ENCODE measurements around the gene NPAS3.
A peak's percentile ranks its signal among the peaks of the same experiment; 100 is the strongest.

Gene NPAS3

DNA sequence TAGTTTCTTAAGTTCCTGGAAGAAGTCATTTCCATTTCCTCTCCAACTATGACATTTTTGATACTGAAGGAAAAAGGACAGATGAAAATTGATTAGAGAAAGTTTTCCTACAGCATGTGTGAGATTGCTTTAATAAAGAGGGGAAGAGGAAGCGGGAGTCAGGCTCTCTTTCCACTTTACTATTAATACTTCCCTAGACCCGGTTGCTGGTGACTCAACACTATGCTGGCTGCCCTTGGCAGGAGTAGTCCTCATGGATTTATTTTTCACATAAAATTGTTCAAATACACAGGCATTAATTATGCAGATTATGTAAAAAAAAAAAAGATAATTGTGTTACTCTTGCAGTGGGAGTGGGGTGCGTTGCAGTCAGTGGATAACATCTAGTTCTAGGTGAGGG is 718.8 kb downstream of the NPAS3 start:
- no peak for DNase-seq

DNA sequence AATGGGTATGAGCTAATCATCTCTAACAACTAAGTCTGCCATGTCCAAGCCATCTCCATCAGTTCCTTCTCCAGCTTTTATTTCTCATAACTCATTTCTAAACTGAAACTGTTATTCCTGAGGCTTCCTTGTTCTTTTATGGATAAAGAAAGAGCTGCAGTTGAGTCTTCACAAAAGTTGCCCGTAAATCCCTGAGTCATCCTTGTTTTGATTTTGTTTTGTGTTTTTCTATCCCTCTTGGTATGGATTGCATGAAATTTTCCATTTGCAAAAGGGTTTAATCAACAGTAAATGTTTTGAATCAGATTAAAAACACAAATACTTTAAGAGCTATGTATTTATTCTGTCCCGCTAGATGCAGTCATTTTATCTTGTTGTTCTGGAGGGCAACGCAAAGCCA is 721.6 kb downstream of the NPAS3 start:
- no peak for DNase-seq

- no peak for DNase-seq
Measured at GRCh38 chr14:33661101-33661500, 722.4 kb downstream of the NPAS3 start.

GRCh38 chr14:33668066-33668465 is 729.4 kb downstream of the NPAS3 start:
- DNase-seq = no peak

DNA sequence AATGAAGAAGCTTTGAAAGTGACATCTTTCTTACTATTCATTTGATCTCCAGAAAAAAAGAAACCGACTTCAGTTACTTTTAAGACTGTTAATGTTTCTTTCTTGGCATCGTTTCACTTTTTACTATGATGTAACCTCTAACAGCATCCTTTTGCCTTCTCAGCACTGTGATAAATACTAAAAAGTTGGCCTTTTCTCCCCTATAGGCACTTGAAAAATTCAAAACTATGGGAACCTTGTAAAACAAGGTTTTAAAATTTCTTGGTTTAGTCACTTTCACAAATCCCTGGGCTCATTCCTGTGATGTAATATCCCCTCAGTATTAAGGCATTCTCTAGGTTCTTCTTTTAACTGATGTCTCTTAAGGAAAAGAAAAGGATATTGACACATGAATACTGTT is 730.4 kb downstream of the NPAS3 start:
- DNase-seq = no peak

- DNase-seq = no peak
Measured at GRCh38 chr14:33670235-33670634, 731.6 kb downstream of the NPAS3 start.

DNA sequence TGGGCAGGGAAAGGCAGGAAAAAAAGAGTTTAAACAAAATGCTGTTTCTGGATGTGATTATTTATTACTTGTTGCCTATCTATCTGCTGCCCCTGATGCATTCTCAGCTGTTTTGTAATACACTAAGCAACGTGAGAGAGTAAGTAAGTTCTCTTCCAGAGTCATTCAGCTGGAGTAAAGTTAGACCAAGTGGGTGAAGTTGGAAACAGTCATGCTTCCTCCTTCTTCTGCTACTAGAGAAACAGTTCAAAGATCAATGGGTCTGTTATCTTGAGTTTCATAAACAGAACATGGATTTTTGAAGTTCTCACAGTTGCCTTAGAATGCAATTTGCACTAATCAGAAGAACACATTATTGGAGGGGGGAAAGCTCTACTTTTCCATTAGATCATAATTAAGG is 732.9 kb downstream of the NPAS3 start:
- no peak for DNase-seq

GRCh38 chr14:33674927-33675326 is 736.2 kb downstream of the NPAS3 start:
- DNase-seq = no peak

DNA sequence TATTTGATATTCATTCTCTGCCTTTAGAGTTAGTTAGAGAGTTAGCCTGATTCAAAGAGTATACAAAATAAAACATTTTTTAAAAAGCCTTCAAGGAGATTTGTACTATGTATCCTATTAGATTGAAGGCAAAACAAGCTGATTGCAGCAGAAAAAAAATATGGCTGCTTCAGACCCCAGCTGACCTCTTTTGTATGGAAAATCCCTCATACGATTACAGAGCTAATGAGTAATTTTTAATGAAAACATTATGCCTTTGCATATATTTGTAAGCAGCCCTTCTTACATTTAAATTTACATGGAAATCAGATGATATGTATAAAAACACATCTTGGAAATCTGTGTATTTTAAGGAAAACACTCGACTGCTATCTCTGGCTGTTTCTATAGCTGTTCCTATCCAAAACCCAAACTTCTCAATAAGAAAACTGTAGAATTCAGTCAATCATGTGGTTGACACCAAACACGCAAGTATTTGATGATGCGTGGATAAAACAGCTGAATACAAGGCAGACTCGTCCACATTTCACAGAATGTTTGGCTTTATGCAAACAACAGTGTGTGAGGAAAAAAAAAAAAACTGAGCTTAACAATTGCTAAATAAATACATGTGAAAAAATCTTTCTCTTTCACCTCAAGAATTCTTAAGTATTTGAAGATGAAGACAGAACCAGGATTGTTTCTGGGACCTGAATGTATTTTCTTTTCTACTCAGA is 736.9 kb downstream of the NPAS3 start:
- DNase-seq = no peak

DNA sequence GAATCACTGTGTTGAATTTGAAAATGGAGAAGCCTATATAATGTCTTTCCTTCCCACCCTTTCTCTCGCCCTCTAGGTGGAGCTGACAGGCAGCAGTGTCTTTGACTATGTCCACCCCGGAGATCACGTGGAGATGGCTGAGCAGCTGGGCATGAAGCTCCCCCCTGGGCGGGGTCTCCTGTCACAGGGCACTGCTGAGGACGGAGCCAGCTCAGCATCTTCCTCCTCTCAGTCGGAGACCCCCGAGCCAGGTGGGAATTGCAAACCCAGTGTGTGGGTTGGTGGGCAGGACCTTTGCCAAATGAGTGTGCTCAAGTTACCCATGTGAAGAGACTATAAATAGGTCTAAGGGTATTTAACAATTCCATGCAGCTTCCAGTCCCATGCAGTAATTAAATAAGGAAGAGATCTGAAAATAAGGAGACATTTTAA is 737.5 kb downstream of the NPAS3 start:
- DNase-seq = peak; percentile 40

DNA sequence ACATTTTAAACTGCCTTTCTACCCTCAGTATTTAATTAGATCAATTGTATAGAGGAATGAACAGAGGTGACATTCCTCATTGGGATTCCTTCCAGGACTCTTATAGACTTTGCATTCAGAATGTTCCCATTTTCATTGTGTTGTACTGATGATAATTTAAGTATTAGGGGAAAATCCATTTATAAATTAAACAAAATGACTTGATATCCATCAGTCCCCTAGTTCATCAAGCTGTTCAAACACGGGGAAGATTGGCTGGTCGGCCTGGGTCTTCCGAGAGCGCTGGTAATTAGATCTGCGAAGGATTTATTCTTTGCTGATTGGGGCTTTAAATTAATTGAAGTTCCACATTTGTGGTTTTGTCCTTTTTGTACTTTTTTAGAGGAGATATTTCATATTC is 738.2 kb downstream of the NPAS3 start:
- no peak for DNase-seq

- no peak for DNase-seq
Measured at GRCh38 chr14:33678005-33678404, 739.3 kb downstream of the NPAS3 start.

DNA sequence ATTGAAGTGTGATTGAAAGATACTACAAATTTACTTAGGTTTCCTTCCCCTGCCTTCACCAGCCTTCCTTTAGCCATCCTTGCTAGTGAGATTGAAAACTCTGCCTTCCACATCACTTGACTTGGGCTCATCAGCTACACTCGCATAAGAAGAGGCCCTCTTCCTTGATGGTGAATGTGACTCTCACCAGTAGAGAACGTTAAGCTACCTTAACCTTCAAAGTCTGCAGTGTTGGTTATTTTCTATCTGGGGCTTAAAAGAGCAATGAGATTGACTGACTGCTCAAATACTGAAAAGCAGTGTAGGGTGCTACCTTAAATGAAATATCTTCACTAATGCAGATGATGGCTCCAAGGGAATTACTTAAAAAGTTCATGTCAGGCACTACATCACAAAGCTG is 740.3 kb downstream of the NPAS3 start:
- no peak for DNase-seq

DNA sequence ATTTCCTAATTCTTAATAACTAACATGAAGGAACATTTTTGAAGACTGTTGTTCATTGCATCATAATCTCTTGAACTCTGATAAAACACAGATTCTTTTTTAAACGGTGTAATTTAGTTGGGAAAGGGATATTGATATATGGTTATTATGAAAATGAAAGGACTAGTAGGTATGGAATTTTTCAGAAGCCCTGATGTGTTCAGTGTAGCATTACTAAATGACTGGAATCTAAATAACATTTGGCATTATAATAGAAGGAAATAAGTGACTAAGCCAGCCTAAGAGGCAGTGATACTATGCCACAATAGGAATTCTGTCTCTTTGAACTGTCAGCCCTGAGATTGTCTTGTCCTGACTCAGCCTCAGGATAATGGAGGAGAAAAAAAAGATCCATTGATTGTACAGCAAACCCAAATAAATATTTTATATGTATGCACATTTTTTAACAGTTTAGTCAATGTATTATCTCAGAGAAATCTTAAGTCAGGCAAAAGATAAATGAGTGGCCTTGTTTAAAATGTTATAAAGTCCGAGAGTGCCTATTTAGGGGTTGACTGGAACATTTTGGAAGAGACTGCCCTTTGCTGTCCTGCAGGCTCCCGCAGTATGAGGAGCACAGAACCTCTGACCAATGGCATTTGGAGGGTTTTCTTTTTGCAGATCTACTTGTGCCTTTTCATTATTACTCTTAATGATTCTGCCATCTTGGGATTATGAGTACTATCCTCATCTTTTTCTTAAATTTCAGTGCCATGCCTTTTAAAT is 741.0 kb downstream of the NPAS3 start:
- DNase-seq = peak; percentile 63

DNA sequence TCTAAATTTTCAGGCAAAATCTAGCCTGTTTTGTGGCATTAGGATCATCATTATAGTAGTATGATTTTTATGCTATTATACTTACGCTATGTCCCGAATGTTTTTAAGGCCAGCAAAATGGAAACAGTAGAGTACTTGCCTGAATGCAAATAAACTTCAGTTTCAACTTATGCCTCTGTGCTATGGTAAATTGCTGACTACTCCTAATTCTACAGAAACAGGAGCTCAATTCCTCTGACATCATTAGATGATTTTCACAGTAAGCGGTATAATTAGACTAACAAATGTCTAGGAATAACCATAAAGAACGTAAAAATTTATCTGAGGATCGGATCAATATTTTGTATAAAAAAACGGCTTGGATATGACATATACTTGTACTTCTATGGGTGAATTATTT is 742.2 kb downstream of the NPAS3 start:
- DNase-seq = no peak

GRCh38 chr14:33682760-33683159 is 744.1 kb downstream of the NPAS3 start:
- DNase-seq = no peak

DNA sequence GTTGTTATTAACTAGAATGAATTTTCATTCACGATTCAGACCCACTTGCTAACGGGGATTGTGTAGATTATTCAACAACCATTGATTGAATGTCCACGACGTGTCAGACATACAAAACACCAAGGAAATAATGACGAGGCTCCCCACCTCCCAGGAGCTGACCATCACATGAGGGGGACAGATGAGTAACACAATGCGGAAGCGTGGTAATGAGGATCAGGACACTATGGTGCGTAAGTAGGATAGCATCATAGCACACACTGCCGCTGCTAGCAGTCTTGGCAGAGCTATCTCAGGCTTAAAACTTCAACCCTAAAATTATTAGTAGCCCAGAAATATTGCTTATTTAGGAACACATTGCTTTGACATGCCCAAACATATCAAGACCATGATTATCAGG is 746.3 kb downstream of the NPAS3 start:
- no peak for DNase-seq

GRCh38 chr14:33685698-33686097 is 747.0 kb downstream of the NPAS3 start:
- DNase-seq = no peak

DNA sequence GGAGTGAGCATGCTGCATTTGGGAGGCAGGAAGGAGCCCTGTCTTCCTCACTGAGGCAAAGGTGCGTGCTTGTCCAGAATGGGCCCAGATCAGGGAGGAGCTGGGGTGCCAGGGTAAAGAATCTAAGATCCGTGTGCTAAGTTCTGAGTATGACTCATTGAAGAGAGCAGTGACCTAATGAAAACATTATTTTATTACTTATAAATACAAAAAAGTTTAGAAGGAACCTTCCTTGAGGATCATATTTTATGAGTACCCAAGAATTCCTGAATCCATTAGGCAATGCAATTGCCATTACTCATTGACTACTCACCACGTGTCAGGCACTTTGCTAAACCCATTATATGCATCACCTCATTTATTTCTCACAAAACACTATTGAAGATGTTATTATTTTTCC is 747.5 kb downstream of the NPAS3 start:
- DNase-seq = peak; percentile 90

GRCh38 chr14:33686856-33687255 is 748.2 kb downstream of the NPAS3 start:
- peak; percentile 43 for DNase-seq

GRCh38 chr14:33689680-33690079 is 751.0 kb downstream of the NPAS3 start:
- no peak for DNase-seq

- no peak for DNase-seq
Measured at GRCh38 chr14:33691907-33692306, 753.2 kb downstream of the NPAS3 start.

DNA sequence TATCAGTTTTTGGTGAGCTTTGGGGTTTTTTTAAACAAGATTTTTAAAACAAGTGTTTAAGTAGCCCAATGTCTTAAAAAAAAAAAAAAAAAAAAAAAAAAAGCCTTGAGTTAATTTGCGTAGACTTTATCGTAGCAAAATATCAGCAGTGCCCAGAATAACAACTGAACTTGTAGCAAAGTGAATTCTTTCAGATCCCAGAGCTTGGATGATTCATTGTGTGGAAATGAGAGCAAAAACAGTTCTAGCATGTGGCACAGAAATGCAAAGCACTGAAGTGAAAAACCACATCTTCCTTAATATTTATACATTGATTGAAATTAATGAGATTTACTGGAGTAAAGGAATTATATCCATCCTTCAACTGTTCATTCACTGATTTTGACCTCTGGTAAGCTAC is 754.1 kb downstream of the NPAS3 start:
- peak; percentile 92 for DNase-seq

DNA sequence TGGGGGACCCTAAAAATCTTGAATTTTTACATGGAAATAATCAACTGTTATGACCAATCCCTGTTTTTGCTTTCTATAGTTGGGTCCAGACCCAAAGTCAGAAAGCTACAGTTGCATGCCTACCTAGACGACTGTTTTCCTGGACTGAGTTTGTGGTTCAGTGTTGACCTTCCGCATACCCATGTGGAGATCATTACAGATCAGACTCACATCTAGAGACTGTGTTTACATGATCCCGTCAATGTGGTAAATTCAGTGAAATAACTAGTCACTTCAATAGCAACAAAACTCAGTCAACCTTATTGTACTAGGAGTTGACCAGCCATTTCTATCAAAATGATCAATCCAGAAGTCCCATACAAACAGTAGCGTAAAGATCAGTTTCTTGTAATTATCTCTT is 754.6 kb downstream of the NPAS3 start:
- DNase-seq = peak; percentile 65

- no peak for DNase-seq
Measured at GRCh38 chr14:33696165-33696564, 757.5 kb downstream of the NPAS3 start.
